Mesothelial cell of epicardium (in vitro differentiated cells): ENCODE measurements around the gene KCNJ11. TPM values are rescaled to one million over a fixed set of nuclear protein-coding genes. Genes with fewer than 3 reads are reported as not detected.
A peak's percentile ranks its signal among the peaks of the same experiment; 100 is the strongest.

Experiments
- DNase-seq, 2 experiments: peaks; one replicate each; pipeline ENCODE4 v3.0.0; 2021; ENCODE audit warnings: low spot score in 2 of 2; ENCODE audit not compliant: unreplicated experiment in 2 of 2
- H3K27ac Mint-ChIP-seq: 2 replicates; pipeline ENCODE4 v1.8.0; 2021; ENCODE audit warnings: mixed read lengths
- H3K27me3 Mint-ChIP-seq: 2 replicates; pipeline ENCODE4 v1.8.0; 2021; ENCODE audit warnings: low read depth, mixed read lengths
- H3K36me3 Mint-ChIP-seq: 2 replicates; pipeline ENCODE4 v1.8.0; 2021; ENCODE audit warnings: mixed read lengths
- H3K4me1 Mint-ChIP-seq: 2 replicates; pipeline ENCODE4 v1.8.0; 2021; ENCODE audit warnings: mixed read lengths
- H3K4me3 Mint-ChIP-seq: 2 replicates; pipeline ENCODE4 v1.8.0; 2021; ENCODE audit warnings: mild to moderate bottlenecking, moderate library complexity, mixed read lengths
- H3K9me3 Mint-ChIP-seq: 2 replicates; pipeline ENCODE4 v1.8.0; 2021; ENCODE audit warnings: mixed read lengths
- CTCF ChIP-seq: fragments of 200-600 bp; sonication (generic); IDR thresholded peaks from one replicate; pipeline ENCODE4 v1.5.0; 2021; ENCODE audit warnings: antibody characterized with exemption; ENCODE audit not compliant: unreplicated experiment
- total RNA-seq: library from RNA; stranded (reverse); gene quantifications from 3 replicates; pipeline ENCODE4 v1.2.1, GENCODE V29; 2021

KCNJ11 gene
- total RNA-seq, 1 donor from 2014 or later: 3.0 TPM

GRCh38 chr11:17353821-17354600, 34.4 kb downstream of the KCNJ11 start:
- H3K27me3 Mint-ChIP-seq: peaks cover 39% of the 10 kb centered on the region
- H3K27ac Mint-ChIP-seq: peak overlapping the region; percentile 85
- peak overlapping the region; percentile 75 for H3K4me3 Mint-ChIP-seq
- TF ChIP-seq CTCF: no peak
- peaks cover 14% of the 10 kb centered on the region for H3K36me3 Mint-ChIP-seq
- H3K9me3 Mint-ChIP-seq: peaks cover 10% of the 10 kb centered on the region
- peaks cover 23% of the 10 kb centered on the region for H3K4me1 Mint-ChIP-seq
- no peak for DNase-seq

- Mint-ChIP-seq H3K9me3 (peaks cover 5% of the 10 kb centered on the region), H3K27ac (peak overlapping the region; percentile 85), H3K4me1 (peaks cover 23% of the 10 kb centered on the region), H3K4me3 (peak overlapping the region; percentile 75), H3K27me3 (peaks cover 39% of the 10 kb centered on the region), H3K36me3 (peaks cover 9% of the 10 kb centered on the region)
- DNase-seq: peak; percentile 39 to 74
- peak; percentile 16 for TF ChIP-seq CTCF
These were observed 35.3 kb downstream of the KCNJ11 start for GRCh38 chr11:17352950-17353820.

GRCh38 chr11:17351510-17352176, 36.8 kb downstream of the KCNJ11 start, which contains the start of gene NCR3LG1:
Gene NCR3LG1 (plus strand): TSS chr11:17351800. CDS start chr11:17351970, 170 bp downstream.
- peak; percentile 19 to 55 for DNase-seq
- H3K4me1 Mint-ChIP-seq: peaks cover 23% of the 10 kb centered on the region
- H3K27me3 Mint-ChIP-seq: peaks cover 39% of the 10 kb centered on the region
- H3K4me3 Mint-ChIP-seq: peak within 1 kb of the TSS; percentile 75
- H3K27ac Mint-ChIP-seq: peak within 1 kb of the TSS; percentile 36
- H3K36me3 Mint-ChIP-seq: peaks cover 2% of the 10 kb centered on the region
- TF ChIP-seq CTCF: no peak
- H3K9me3 Mint-ChIP-seq: no peaks in the 10 kb centered on the region

GRCh38 chr11:17351172-17351509, 37.3 kb downstream of the KCNJ11 start:
- Mint-ChIP-seq H3K27ac (no peak overlapping the region), H3K27me3 (peaks cover 39% of the 10 kb centered on the region)

More at GRCh38 chr11:17351172-17351509, 37.3 kb downstream of the KCNJ11 start:
- DNase-seq: no peak
- Mint-ChIP-seq H3K4me3 (peak overlapping the region; percentile 75), H3K9me3 (no peaks in the 10 kb centered on the region), H3K36me3 (peaks cover 2% of the 10 kb centered on the region), H3K4me1 (peaks cover 23% of the 10 kb centered on the region)
- TF ChIP-seq CTCF: no peak
